Breast epithelium (tissue), 4 donors: Measurements from ENCODE around the gene SRMS. TPM values are rescaled to one million over a fixed set of nuclear protein-coding genes. Genes with fewer than 3 reads are reported as not detected.

ENCODE experiments used
- DNase-seq, 2 donors: peaks; one replicate each; pipeline ENCODE4 v3.0.0-alpha.2; 2019; ENCODE audit warnings: low spot score in 2 of 2
- H3K27ac ChIP-seq, 2 donors: fragments of 200-600 bp; sonication (generic) in 1 of 2; one replicate each; pipeline ENCODE4 v1.5.1; 2016 to 2019; ENCODE audit warnings: mild to moderate bottlenecking in 1 of 2
- H3K27me3 ChIP-seq, 2 donors: fragments of 200-600 bp; sonication (generic) in 1 of 2; one replicate each; pipeline versions ENCODE4 v1.5.1 to v1.6.0; 2017 to 2019; ENCODE audit warnings: control low read depth in 1 of 2, mild to moderate bottlenecking in 1 of 2
- H3K36me3 ChIP-seq: fragments of 200-600 bp; one replicate; pipeline ENCODE4 v1.5.1; 2019
- H3K4me1 ChIP-seq, 2 donors: fragments of 200-600 bp; sonication (generic); one replicate each; pipeline ENCODE4 v1.5.1; 2016 to 2019; ENCODE audit warnings: control low read depth in 1 of 2
- H3K4me3 ChIP-seq, 3 donors: fragments of 200-600 bp; sonication (generic); 1 replicate in 2 of 3; 2 replicates in 1 of 3; pipeline ENCODE4 v1.5.1; 2016 to 2019; ENCODE audit warnings: mild to moderate bottlenecking in 3 of 3, moderate library complexity in 2 of 3
- H3K9me3 ChIP-seq, 2 donors: fragments of 200-600 bp; sonication (generic) in 1 of 2; one replicate each; pipeline ENCODE4 v1.5.1; 2016 to 2019; ENCODE audit warnings: control low read depth in 1 of 2
- CTCF ChIP-seq, 3 donors: fragments of 450-650 bp; IDR thresholded peaks; one replicate each; pipeline ENCODE4 v1.5.1; 2016 to 2017; ENCODE audit warnings: antibody characterized with exemption in 3 of 3, mild to moderate bottlenecking in 3 of 3, moderate library complexity in 3 of 3
- POLR2A ChIP-seq: fragments of 450-650 bp; IDR thresholded peaks from one replicate; pipeline ENCODE4 v1.6.1; 2016; ENCODE audit warnings: antibody characterized with exemption, mild to moderate bottlenecking, moderate library complexity
- POLR2AphosphoS5 ChIP-seq, 3 donors: sonication (generic); formaldehyde crosslinking; IDR thresholded peaks; one replicate each; pipeline ENCODE4 v1.6.1; 2017; ENCODE audit warnings: antibody characterized with exemption in 3 of 3
- intact Hi-C: fragments of 100-400 bp; cut with DNase I; formaldehyde crosslinking; loops from one replicate; pipeline ENCODE4 v1.15.1; 2023; ENCODE audit warnings: low total_unique reads
- total RNA-seq, 3 donors: library from RNA; depleted of rRNA; stranded (reverse); fragments of >200 nt; gene quantifications; one replicate each; pipeline ENCODE4 v1.1.0, GENCODE V29; 2016

The SRMS gene
- total RNA-seq, 3 donors from 2014 or later = 0.59 to 0.66 TPM; not detected in 1

GRCh38 chr20:63551068-63551467 lies 3.5 kb upstream of the SRMS start:
- Histone ChIP-seq H3K4me1 (peaks cover 0 to 5% of the 10 kb centered on the region in 2 donors), H3K9me3 (no peaks in the 10 kb centered on the region), H3K36me3 (no peaks in the 10 kb centered on the region), H3K27me3 (peaks cover 0 to 20% of the 10 kb centered on the region in 2 donors), H3K4me3 (no peak overlapping the region), H3K27ac (no peak overlapping the region)
- TF ChIP-seq CTCF (IDR thresholded peaks at IDR 0.05) = no peak
- TF ChIP-seq POLR2A = no peak
- no peak for TF ChIP-seq POLR2AphosphoS5 (IDR thresholded peaks at IDR 0.05)
- no peak for DNase-seq
- intact Hi-C loops = no loop called here

- no peaks in the 10 kb centered on the region for H3K9me3 ChIP-seq
- peaks cover 0 to 5% of the 10 kb centered on the region in 2 donors for H3K4me1 ChIP-seq
- peaks cover 0 to 25% of the 10 kb centered on the region in 2 donors for H3K27me3 ChIP-seq
- no peak overlapping the region for H3K27ac ChIP-seq
- DNase-seq = no peak
- no peak for TF ChIP-seq POLR2AphosphoS5 (IDR thresholded peaks at IDR 0.05)
- TF ChIP-seq POLR2A = no peak
- TF ChIP-seq CTCF (IDR thresholded peaks at IDR 0.05) = no peak
- intact Hi-C loops = no loop called here
- H3K36me3 ChIP-seq = no peaks in the 10 kb centered on the region
- H3K4me3 ChIP-seq = no peak overlapping the region
Observed at GRCh38 chr20:63549679-63550282, 2.2 kb upstream of the SRMS start.

GRCh38 chr20:63549019-63549418 lies 1.5 kb upstream of the SRMS start:
- DNase-seq = no peak
- H3K27ac ChIP-seq = no peak overlapping the region
- peaks cover 0 to 2% of the 10 kb centered on the region in 2 donors for H3K4me1 ChIP-seq
- no peak for TF ChIP-seq POLR2AphosphoS5 (IDR thresholded peaks at IDR 0.05)
- no peak for TF ChIP-seq POLR2A
- no peak for TF ChIP-seq CTCF (IDR thresholded peaks at IDR 0.05)
- peaks cover 0 to 25% of the 10 kb centered on the region in 2 donors for H3K27me3 ChIP-seq
- no peaks in the 10 kb centered on the region for H3K36me3 ChIP-seq
- intact Hi-C loops = no loop called here
- no peaks in the 10 kb centered on the region for H3K9me3 ChIP-seq
- no peak overlapping the region for H3K4me3 ChIP-seq

- H3K9me3 ChIP-seq = no peaks in the 10 kb centered on the region
- H3K27me3 ChIP-seq = peaks cover 0 to 25% of the 10 kb centered on the region in 2 donors
- intact Hi-C loops = no loop called here
- TF ChIP-seq POLR2AphosphoS5 (IDR thresholded peaks at IDR 0.05) (no peak), CTCF (IDR thresholded peaks at IDR 0.05) (no peak), POLR2A (no peak)
- DNase-seq = no peak
- no peaks in the 10 kb centered on the region for H3K36me3 ChIP-seq
- no peak overlapping the region for H3K4me3 ChIP-seq
- no peaks in the 10 kb centered on the region for H3K4me1 ChIP-seq
- no peak overlapping the region for H3K27ac ChIP-seq
Observed at GRCh38 chr20:63548542-63548941, 993 bp upstream of the SRMS start.

- no peak overlapping the region for H3K4me3 ChIP-seq
- no peak for DNase-seq
- no peaks in the 10 kb centered on the region for H3K36me3 ChIP-seq
- H3K27ac ChIP-seq = no peak overlapping the region
- TF ChIP-seq POLR2A (no peak), CTCF (IDR thresholded peaks at IDR 0.05) (no peak), POLR2AphosphoS5 (IDR thresholded peaks at IDR 0.05) (no peak)
- intact Hi-C loops = no loop called here
- H3K4me1 ChIP-seq = no peaks in the 10 kb centered on the region
- H3K27me3 ChIP-seq = peaks cover 0 to 25% of the 10 kb centered on the region in 2 donors
- no peaks in the 10 kb centered on the region for H3K9me3 ChIP-seq
Observed at GRCh38 chr20:63546956-63547724, 409 bp downstream of the SRMS start.
